H1 (cell line): ENCODE measurements around the gene SMIM32. TPM values are rescaled to one million over a fixed set of nuclear protein-coding genes. Genes with fewer than 3 reads are reported as not detected.

Source experiments
- CTCF ChIA-PET: fragments of 300-600 bp; sonication (Branson Sonifier 250); formaldehyde crosslinking; loops from one replicate; lab custom pipeline; 2021; ENCODE audit not compliant: partially characterized antibody; lab: Charles Lee
- POLR2A ChIA-PET: fragments of 300-600 bp; sonication (Branson Sonifier 250); formaldehyde crosslinking; loops from one replicate; lab custom pipeline; 2021; ENCODE audit warnings: inconsistent platforms; ENCODE audit not compliant: partially characterized antibody; lab: Charles Lee
- DNase-seq, 2 experiments: peaks; one replicate each; pipeline versions ENCODE4 v3.0.0 to v3.0.0-alpha.2; 2010 to 2022; ENCODE audit warnings: low spot score in 2 of 2, low read depth in 1 of 2, mixed read lengths in 1 of 2
- FAIRE-seq: peaks from 2 replicates; lab custom pipeline; 2011; peaks lifted over from hg19 to GRCh38; lab: Jason Lieb, UNC
- H2AFZ ChIP-seq: 2 replicates; pipeline ENCODE4 v1.8.1; 2012; ENCODE audit warnings: low read length, inconsistent platforms
- H2AK5ac ChIP-seq: 2 replicates; pipeline ENCODE4 v1.6.1; 2013; ENCODE audit warnings: low read depth, low read length
- H2BK120ac ChIP-seq: replicated peaks from 2 replicates; pipeline ENCODE3; 2013; ENCODE audit warnings: low read depth, low read length, inconsistent platforms
- H2BK12ac ChIP-seq: 2 replicates; pipeline ENCODE4 v1.6.1; 2013; ENCODE audit warnings: low read depth, low read length
- H2BK15ac ChIP-seq: 2 replicates; pipeline ENCODE4 v1.6.1; 2013; ENCODE audit warnings: low read length
- H2BK20ac ChIP-seq: 2 replicates; pipeline ENCODE4 v1.6.1; 2013; ENCODE audit warnings: low read length
- H2BK5ac ChIP-seq: 2 replicates; pipeline ENCODE4 v1.6.1; 2013; ENCODE audit warnings: low read depth, low read length
- H3K14ac ChIP-seq: 2 replicates; pipeline ENCODE4 v1.6.1; 2013; ENCODE audit warnings: inconsistent platforms; ENCODE audit not compliant: insufficient read length
- H3K18ac ChIP-seq: 2 replicates; pipeline ENCODE4 v1.6.1; 2013; ENCODE audit warnings: low read length; ENCODE audit errors: extremely low read depth
- H3K23ac ChIP-seq: 2 replicates; pipeline ENCODE4 v1.6.1; 2013; ENCODE audit warnings: inconsistent platforms; ENCODE audit not compliant: insufficient read length
- H3K23me2 ChIP-seq: 2 replicates; pipeline ENCODE4 v1.6.1; 2013; ENCODE audit warnings: low read depth, low read length
- H3K27ac ChIP-seq: 2 replicates; pipeline ENCODE4 v1.6.1; 2011; ENCODE audit warnings: low read depth, low read length, inconsistent platforms
- H3K27me3 ChIP-seq, 4 experiments: replicated peaks in 1 of 4; 1 replicate in 1 of 4; 2 replicates in 3 of 4; pipeline versions ENCODE4 v1.6.1 to v1.8.1; 2011 to 2013; ENCODE audit warnings: low read length in 3 of 4, mild to moderate bottlenecking in 3 of 4, inconsistent platforms in 2 of 4, mixed read lengths in 2 of 4, moderate library complexity in 1 of 4; ENCODE audit not compliant: control insufficient read depth in 3 of 4, insufficient read depth in 3 of 4; ENCODE audit errors: extremely low read depth in 1 of 4
- H3K36me3 ChIP-seq, 4 experiments: 2 replicates each; pipeline versions ENCODE4 v1.6.1 to v1.8.1; 2011 to 2013; ENCODE audit warnings: mild to moderate bottlenecking in 4 of 4, low read length in 3 of 4, moderate library complexity in 2 of 4, control low read depth in 1 of 4, inconsistent platforms in 1 of 4; ENCODE audit not compliant: insufficient read depth in 4 of 4, control insufficient read depth in 2 of 4
- H3K4ac ChIP-seq: replicated peaks from 2 replicates; pipeline ENCODE3; 2013; ENCODE audit warnings: low read length, low read depth, mixed read lengths, inconsistent platforms; ENCODE audit not compliant: insufficient read length
- H3K4me1 ChIP-seq, 4 experiments: replicated peaks in 1 of 4; 1 replicate in 1 of 4; 2 replicates in 3 of 4; pipeline versions ENCODE4 v1.6.1 to v1.8.1; 2011 to 2013; ENCODE audit warnings: low read length in 3 of 4, inconsistent platforms in 2 of 4, mixed read lengths in 1 of 4; ENCODE audit not compliant: insufficient read depth in 4 of 4, control insufficient read depth in 3 of 4
- H3K4me2 ChIP-seq, 2 experiments: 2 replicates each; pipeline versions ENCODE4 v1.6.1 to v1.8.1; 2011 to 2013; ENCODE audit warnings: low read depth in 2 of 2, low read length in 2 of 2, control low read depth in 1 of 2, inconsistent platforms in 1 of 2, mild to moderate bottlenecking in 1 of 2; ENCODE audit not compliant: insufficient read depth in 1 of 2
- H3K4me3 ChIP-seq, 4 experiments: fragments of 200-600, 300-600 bp in 1 of 4; sonication (generic), shearing (Covaris generic), sonication (Bioruptor Twin) in 1 of 4; 2 replicates each; pipeline versions ENCODE4 v1.5.1 to v1.8.1; 2011 to 2016; ENCODE audit warnings: low read length in 4 of 4, low read depth in 3 of 4, control low read depth in 2 of 4, inconsistent platforms in 2 of 4, mild to moderate bottlenecking in 2 of 4, mixed read lengths in 1 of 4, moderate library complexity in 1 of 4; ENCODE audit not compliant: insufficient read depth in 2 of 4; ENCODE audit errors: extremely low read depth in 1 of 4
- H3K56ac ChIP-seq: replicated peaks from 2 replicates; pipeline ENCODE3; 2013; ENCODE audit warnings: low read depth, mild to moderate bottlenecking, mixed read lengths, low read length, inconsistent platforms; ENCODE audit not compliant: insufficient read length
- H3K79me1 ChIP-seq: 2 replicates; pipeline ENCODE4 v1.6.1; 2013; ENCODE audit warnings: low read depth, low read length, control low read depth
- H3K79me2 ChIP-seq, 2 experiments: 2 replicates each; pipeline versions ENCODE4 v1.6.1 to v1.8.1; 2012 to 2013; ENCODE audit warnings: low read length in 2 of 2, mild to moderate bottlenecking in 2 of 2, inconsistent platforms in 1 of 2; ENCODE audit not compliant: insufficient read depth in 2 of 2, control insufficient read depth in 1 of 2
- H3K9ac ChIP-seq, 4 experiments: replicated peaks in 1 of 4; 1 replicate in 1 of 4; 2 replicates in 3 of 4; pipeline versions ENCODE4 v1.6.1 to v1.8.1; 2011 to 2013; ENCODE audit warnings: low read depth in 3 of 4, low read length in 3 of 4, control low read depth in 2 of 4, mild to moderate bottlenecking in 2 of 4, moderate library complexity in 2 of 4, inconsistent platforms in 1 of 4; ENCODE audit errors: extremely low read depth in 1 of 4
- H3K9me3 ChIP-seq, 2 experiments: 2 replicates each; pipeline versions ENCODE4 v1.6.1 to v1.8.1; 2012 to 2013; ENCODE audit warnings: mild to moderate bottlenecking in 2 of 2, moderate library complexity in 2 of 2, control low read depth in 1 of 2, inconsistent platforms in 1 of 2, low read depth in 1 of 2, low read length in 1 of 2, mixed read lengths in 1 of 2; ENCODE audit not compliant: insufficient read depth in 2 of 2
- H4K20me1 ChIP-seq, 2 experiments: replicated peaks in 1 of 2; 2 replicates each; pipeline versions ENCODE3 to v1.8.1; 2011 to 2013; ENCODE audit warnings: inconsistent platforms in 2 of 2, low read length in 2 of 2, mild to moderate bottlenecking in 1 of 2; ENCODE audit not compliant: insufficient read depth in 2 of 2, control insufficient read depth in 1 of 2
- H4K5ac ChIP-seq: 2 replicates; pipeline ENCODE4 v1.6.1; 2013; ENCODE audit warnings: low read length, low read depth, mixed read lengths, inconsistent platforms; ENCODE audit not compliant: insufficient read length
- H4K8ac ChIP-seq: 2 replicates; pipeline ENCODE4 v1.8.0; 2013; ENCODE audit warnings: mild to moderate bottlenecking, moderate library complexity, low read length, inconsistent platforms; ENCODE audit not compliant: insufficient read depth; ENCODE audit errors: extremely low read depth
- H4K91ac ChIP-seq: replicated peaks from 2 replicates; pipeline ENCODE3; 2013; ENCODE audit warnings: low read length, mixed read lengths, inconsistent platforms; ENCODE audit not compliant: insufficient read length
- EZH2 ChIP-seq: fragments of 200-600 bp; sonication (generic); IDR thresholded peaks from 2 replicates; pipeline ENCODE4 v1.7.1; 2012; ENCODE audit warnings: low read depth, mild to moderate bottlenecking, moderate library complexity, low read length, inconsistent platforms; ENCODE audit not compliant: severe bottlenecking
- ZNF274 ChIP-seq: IDR thresholded peaks from 2 replicates; pipeline ENCODE4 v1.7.0; 2012; ENCODE audit warnings: low read length, borderline replicate concordance; ENCODE audit errors: extremely low read depth
- WGBS, 2 experiments: shearing (Covaris generic) in 1 of 2; methylation state at CpG; one replicate each; pipeline versions ENCODE4 v1.1.6 to v1.1.7; 2013 to 2015; ENCODE audit warnings: low lambda C conversion rate in 2 of 2, mixed read lengths in 2 of 2, inconsistent platforms in 1 of 2, low coverage in 1 of 2, missing lambda C conversion rate in 1 of 2; ENCODE audit not compliant: insufficient replicate concordance in 2 of 2, insufficient coverage in 1 of 2, insufficient read length in 1 of 2; ENCODE audit errors: extremely low coverage in 1 of 2, missing lambda C conversion rate in 1 of 2; 5-methylcytosine and 5-hydroxymethylcytosine counted together
- polyA plus RNA-seq, 7 experiments: library from polyadenylated mRNA; depleted of rRNA in 3 of 7; stranded (reverse) in 5 of 7; unstranded in 2 of 7; fragments of >200 nt in 5 of 7; fragments of 200-250 nt in 2 of 7; gene quantifications; 1 replicate in 5 of 7; 2 replicates in 1 of 7; 4 replicates in 1 of 7; pipeline versions ENCODE4 v1.2.1 to v1.2.3, GENCODE V29; 2011 to 2013; ENCODE audit warnings: missing spikeins in 2 of 7, mixed read lengths in 2 of 7
- total RNA-seq: library from RNA; stranded (reverse); fragmentation: NEBNext Ultra II Directional; extraction: Animal tissue kit (Norgen Biotek cat#: 25700); gene quantifications from 2 replicates; pipeline ENCODE4 v1.2.1, GENCODE V29; 2021

Gene SMIM32
- total and polyA plus RNA-seq, 2 of the 8 experiments (the other 6 are each of a cell fraction or from before 2014, with no cell fraction given) = 0.09 to 0.22 TPM

- no peak for DNase-seq
- Histone ChIP-seq H3K18ac (no peak overlapping the region), H2AK5ac (no peak overlapping the region), H3K9me3 (peaks cover 2 to 16% of the 10 kb centered on the region in 2 experiments), H3K4me2 (no peak overlapping the region), H2BK120ac (no peak overlapping the region), H2BK20ac (no peak overlapping the region), H3K79me1 (no peaks in the 10 kb centered on the region), H4K5ac (no peak overlapping the region), H2BK12ac (no peak overlapping the region), H3K4me3 (no peak overlapping the region), H3K27me3 (no peaks in the 10 kb centered on the region; a peak in 1 of 7 replicates), H3K23me2 (no peaks in the 10 kb centered on the region), H3K4ac (no peak overlapping the region), H4K20me1 (no peaks in the 10 kb centered on the region), H2BK5ac (no peak overlapping the region), H3K23ac (no peak overlapping the region), H3K27ac (no peak overlapping the region), H3K4me1 (peaks cover 0 to 6% (median 0%) of the 10 kb centered on the region in 4 experiments; a peak in 1 of 7 replicates), H3K36me3 (no peaks in the 10 kb centered on the region), H3K9ac (no peak overlapping the region), H4K91ac (no peak overlapping the region), H3K14ac (no peak overlapping the region), H2AFZ (no peak overlapping the region), H2BK15ac (no peak overlapping the region), H4K8ac (no peak overlapping the region), H3K79me2 (no peaks in the 10 kb centered on the region), H3K56ac (no peak overlapping the region)
- WGBS, 2 experiments = 86% methylated on average over 4 of the region's 4 CpGs; no CpG with 5 or more reads in 1 of the 2 experiments
- ChIA-PET POLR2A (no interaction called here), CTCF (no interaction called here)
- TF ChIP-seq EZH2 (no peak), ZNF274 (peak; percentile 31; the same call in 1 of the 2 replicates)
- FAIRE-seq = no peak
These were observed 28.4 kb upstream of the SMIM32 start for GRCh38 chr5:136221340-136221739.
